GM19043 (cell line): Measurements from ENCODE around the gene TYW1B.
"Not testable (repeated sequence)": the region's sequence is repeated elsewhere in the genome, so short reads cannot be mapped to it uniquely, and the experiment has no call there.

Source experiments
- ATAC-seq: cut with Tn5 transposase; IDR thresholded peaks from one replicate; pipeline ENCODE4 v1.9.1; 2021; ENCODE audit warnings: low read depth; ENCODE audit not compliant: unreplicated experiment

Gene TYW1B

DNA sequence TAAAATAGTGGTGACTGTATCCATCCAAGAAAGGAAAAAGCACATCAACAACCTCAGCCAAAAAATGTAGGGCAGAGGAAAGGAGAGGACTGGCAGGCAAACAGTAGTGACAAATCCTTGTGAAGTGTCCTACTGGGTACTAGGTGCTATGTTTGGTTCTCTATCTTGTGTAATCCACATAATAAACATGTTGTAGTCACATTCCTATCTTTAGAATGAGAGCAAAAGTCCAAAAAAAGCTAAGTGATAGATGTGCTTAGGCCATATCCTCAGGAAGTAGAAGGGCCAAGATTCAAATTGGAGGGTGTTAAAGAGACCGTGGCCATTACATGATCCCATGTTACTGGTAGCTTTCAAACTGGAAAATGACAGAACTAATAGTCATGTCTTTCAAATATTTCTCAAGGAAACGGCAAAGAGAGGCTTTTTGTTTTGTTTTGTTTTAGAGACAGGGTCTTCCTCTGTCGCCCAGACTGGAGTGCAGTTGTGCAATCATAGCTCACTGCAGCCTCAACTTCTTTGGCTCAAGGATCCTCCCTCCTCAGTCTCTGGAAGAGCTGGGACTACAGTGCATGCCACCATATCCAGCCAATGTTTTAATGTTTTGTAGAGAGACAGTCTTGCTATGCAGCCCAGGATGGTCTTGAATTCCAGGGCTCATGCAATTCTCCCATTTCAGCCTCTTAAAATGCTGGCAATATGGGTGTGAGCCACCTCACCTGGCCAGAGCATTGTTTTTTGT is 244.2 kb downstream of the TYW1B start:
- not testable (repeated sequence) for ATAC-seq

GRCh38 chr7:72580142-72580770 is 247.7 kb downstream of the TYW1B start:
- not testable (repeated sequence) for ATAC-seq

DNA sequence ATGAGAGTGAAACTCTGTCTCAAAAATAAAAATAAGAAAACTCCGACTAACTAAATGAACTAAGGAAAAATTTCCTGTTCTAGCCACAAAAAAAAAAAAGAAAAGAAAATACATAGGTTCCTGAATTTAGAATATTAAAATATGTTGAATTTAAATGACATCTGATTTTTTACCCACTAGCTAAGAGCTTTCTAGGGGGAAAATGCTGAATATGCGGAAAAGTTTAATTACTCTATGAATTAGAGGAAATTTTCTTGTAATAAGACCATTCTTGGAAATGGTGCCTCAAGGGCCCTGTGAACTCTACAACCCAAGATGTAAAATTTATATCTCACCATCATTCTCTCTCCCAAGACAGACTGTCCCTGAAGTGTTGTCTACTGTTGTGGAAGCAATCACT is 250.9 kb downstream of the TYW1B start:
- ATAC-seq = no peak

DNA sequence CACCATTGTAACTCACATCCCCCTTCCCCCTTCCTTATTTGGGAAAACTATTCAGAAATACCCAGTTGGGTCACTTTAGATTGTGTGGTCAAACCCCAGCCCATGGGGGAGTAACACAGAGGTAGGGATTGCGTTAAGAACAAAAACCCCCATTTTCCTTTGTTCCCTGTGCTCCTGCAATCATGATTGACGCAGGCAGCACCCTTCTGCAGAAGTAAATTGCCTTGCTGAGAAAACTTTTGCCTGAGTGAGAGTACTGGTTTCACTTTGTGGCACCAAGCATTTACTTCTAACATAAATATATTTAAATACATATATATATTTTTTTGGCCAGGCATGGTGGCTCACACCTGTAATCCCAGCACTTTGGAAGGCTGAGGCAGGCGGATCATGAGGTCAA is 266.0 kb downstream of the TYW1B start:
- ATAC-seq = not testable (repeated sequence)

- not testable (repeated sequence) for ATAC-seq
Observed at GRCh38 chr7:72559546-72559945, 268.5 kb downstream of the TYW1B start.

- not testable (repeated sequence) for ATAC-seq
Observed at GRCh38 chr7:72556733-72557132, 271.3 kb downstream of the TYW1B start.

GRCh38 chr7:72555238-72555637 is 272.8 kb downstream of the TYW1B start:
- not testable (repeated sequence) for ATAC-seq

GRCh38 chr7:72554401-72554800 is 273.6 kb downstream of the TYW1B start:
- not testable (repeated sequence) for ATAC-seq

GRCh38 chr7:72550454-72550853 is 277.5 kb downstream of the TYW1B start:
- not testable (repeated sequence) for ATAC-seq

DNA sequence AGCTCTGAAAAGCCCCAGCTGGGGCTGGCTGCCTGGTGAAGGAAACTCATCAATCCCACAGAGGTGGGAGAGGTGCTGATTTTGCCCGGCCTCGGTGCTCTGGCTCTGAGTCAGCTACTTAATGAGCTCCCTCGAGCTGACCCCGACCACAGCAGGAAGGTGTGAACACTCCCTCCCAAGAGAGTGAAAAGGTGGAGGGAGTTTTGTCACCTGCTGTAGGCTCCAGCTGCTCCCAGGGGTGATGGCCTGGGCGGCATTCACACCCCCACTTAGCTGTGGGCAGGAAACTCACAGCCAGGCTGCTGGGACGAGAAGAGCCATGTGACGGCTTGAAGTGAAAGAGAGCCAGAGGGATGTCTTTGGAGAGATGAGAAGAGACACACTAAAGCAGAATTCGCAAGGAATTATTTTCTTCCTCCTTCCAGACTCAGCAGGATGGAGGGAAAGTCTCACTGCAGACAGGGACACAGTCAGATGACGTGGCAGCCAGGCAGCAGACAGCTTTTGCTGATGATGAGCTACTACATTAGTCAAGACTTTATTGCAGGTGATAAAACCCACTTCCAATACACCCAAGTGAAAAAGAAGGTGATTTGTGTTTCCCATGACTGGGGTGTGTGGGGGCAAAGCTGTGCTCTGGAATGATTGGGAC is 281.3 kb downstream of the TYW1B start:
- ATAC-seq = not testable (repeated sequence)

DNA sequence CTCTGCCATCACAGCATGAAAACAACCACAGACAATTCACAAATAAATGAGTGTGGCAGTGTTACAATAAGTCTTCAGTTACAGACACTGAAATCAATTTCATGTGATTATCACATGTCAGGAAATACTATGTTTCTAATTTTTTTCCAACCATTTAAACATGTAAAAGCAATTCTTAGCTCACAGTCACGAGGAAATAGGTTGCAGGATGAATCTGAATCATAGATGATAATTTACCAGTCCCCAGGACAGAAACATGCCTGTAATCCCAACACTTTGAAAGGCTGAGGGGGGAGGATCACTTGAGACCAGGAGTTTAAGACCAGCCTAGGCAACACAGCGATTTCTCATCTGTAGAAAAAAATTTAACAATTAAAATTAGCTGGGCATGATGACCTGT is 283.5 kb downstream of the TYW1B start:
- not testable (repeated sequence) for ATAC-seq

DNA sequence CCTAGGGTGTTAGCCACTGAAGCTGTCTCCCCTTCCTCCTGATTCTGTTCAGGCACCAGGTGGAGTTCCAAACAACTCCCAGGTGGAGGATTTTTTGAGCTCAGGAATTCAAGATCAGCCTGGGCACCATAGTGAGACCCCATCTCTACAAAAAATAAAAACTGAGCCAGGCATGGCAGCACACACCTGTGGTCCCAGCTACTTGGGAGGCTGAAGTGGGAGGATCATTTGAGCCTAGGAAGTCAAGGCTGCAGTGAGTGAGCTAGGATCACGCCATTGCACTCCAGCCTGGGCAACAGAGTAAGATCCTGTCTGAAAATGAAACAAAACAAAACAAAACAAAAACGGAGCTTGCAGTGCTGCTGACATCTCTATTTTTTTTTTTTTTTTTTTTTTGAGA is 287.1 kb downstream of the TYW1B start:
- no peak for ATAC-seq

DNA sequence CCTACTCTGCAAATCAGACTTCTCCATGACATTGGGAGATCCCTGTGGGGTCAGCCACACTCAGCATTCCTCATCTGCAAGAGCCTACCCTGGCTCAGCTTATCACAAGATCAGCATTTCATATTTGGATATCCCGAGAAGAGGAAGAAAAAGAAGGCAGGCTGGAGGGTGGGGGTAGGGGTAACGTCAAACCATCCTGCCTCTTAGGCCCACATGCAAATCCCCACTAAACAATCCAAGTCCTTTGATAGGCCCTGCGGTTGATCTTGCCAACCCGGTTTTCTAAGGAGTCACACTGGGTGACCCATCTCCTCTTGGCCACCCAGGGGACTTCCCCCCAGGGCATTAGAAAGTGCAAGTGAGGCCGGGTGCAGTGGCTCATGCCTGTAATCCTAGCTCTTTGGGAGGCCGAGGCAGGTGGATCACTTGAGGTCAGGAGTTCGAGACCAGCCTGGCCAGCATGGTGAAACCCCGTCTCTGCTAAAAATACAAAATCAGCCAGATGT is 287.8 kb downstream of the TYW1B start:
- no peak for ATAC-seq

GRCh38 chr7:72539702-72540101 is 288.3 kb downstream of the TYW1B start:
- no peak for ATAC-seq

GRCh38 chr7:72538856-72539255 is 289.1 kb downstream of the TYW1B start:
- no peak for ATAC-seq

DNA sequence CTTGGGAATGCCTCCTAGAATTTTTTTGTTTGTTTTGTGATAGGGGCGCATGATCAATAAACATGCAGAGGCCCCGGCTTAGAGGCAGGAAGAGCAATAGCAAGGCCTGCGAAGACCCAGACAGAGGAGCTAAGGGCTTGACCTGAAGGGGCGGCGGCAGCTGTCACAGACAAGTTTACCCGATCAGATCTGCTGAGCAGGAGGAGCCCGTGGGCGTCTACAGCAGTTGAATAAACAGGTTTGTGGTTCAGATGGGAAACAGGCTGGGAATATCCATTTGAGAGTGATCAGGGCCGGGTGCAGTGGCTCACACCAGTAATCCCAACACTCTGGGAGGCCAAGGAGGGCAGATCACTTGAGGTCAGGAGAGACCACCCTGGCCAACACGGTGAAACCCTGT is 289.9 kb downstream of the TYW1B start:
- ATAC-seq = no peak

GRCh38 chr7:72536038-72536437 is 292.0 kb downstream of the TYW1B start:
- ATAC-seq = not testable (repeated sequence)

DNA sequence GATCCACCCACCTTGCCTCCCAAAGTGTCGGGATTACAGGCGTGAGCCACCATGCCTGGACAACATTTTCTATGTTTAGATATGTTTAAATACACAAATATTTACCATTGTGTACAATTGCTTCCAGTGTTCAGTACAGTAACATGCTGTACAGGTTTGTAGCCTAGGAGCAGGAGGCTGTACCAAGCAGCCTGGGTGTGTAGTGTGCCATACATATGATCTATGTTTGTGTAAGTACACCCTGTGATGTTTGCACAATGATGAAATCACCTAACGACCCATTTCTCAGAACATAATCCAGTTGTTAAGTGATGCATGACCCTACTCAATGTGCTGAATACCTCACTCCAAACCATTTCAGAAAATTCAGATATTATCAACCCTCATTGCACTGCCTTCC is 297.0 kb downstream of the TYW1B start:
- not testable (repeated sequence) for ATAC-seq
